ENCODE measurements around the gene LMNA. TPM values are rescaled to one million over a fixed set of nuclear protein-coding genes. Genes with fewer than 3 reads are reported as not detected.

Gene LMNA
- total and polyA plus RNA-seq, 10 of the 15 experiments (the other 5 are each of a cell fraction or from before 2014, with no cell fraction given), result 0.42 to 334 (median 81.1) TPM

- DNase-seq (ENCODE audit: low read depth, low spot score), result no peak
- BruUV-seq (replicated peaks), result no TSS peak
- no peak overlapping the region for H3K4me3 ChIP-seq
- ChIA-PET RAD21 (ENCODE audit: unreplicated experiment) (interaction anchor here (0.8 to 22.4 kb wide), 6 partner anchors 23 to 126 kb away, joined by 3 to 695 read pairs (median 4); partner anchors contain the start of gene LMNA), SMC1A (ENCODE audit: uncharacterized antibody, unreplicated experiment) (interaction anchor here (1.4 to 23.8 kb wide), 3 partner anchors 26 to 60 kb away, joined by 4 to 874 read pairs (median 6); partner anchors contain the start of gene LMNA), CTCF (interaction anchor here (1.2 to 21.5 kb wide), 4 partner anchors 9 to 221 kb away, joined by 3 to 1294 read pairs (median 13); partner anchors contain the start of gene LMNA), POLR2A (interaction anchor here (0.9 to 6.8 kb wide), 6 partner anchors 8 to 126 kb away, joined by 3 to 89 read pairs (median 6); partner anchors contain the start of genes LMNA and PMF1)
- H3K9ac ChIP-seq (ENCODE audit: control insufficient read depth, insufficient read depth, low read length), result no peak overlapping the region
- peaks cover 2% of the 10 kb centered on the region; the same call in 1 of the 2 replicates for H3K79me2 ChIP-seq (ENCODE audit: control insufficient read depth, insufficient read depth, low read length)
- H3K27ac ChIP-seq (ENCODE audit: control insufficient read depth, insufficient read depth), result peak overlapping the region; percentile 51
- 77% methylated on average over 2 of the region's 2 CpGs for WGBS (ENCODE audit: insufficient coverage, insufficient replicate concordance, low lambda C conversion rate, missing lambda C conversion rate)
- H2AFZ ChIP-seq (ENCODE audit: control insufficient read depth, low read depth, low read length), result no peak overlapping the region
- H3K36me3 ChIP-seq (ENCODE audit: control insufficient read depth in 2 of 2, insufficient read depth in 2 of 2, low read length in 1 of 2), result no peaks in the 10 kb centered on the region
- H3K27me3 ChIP-seq (replicated peaks in 1 of 2; ENCODE audit: control insufficient read depth in 2 of 2, insufficient read depth in 2 of 2, low read length in 1 of 2), result no peaks in the 10 kb centered on the region
- peaks cover 44% of the 10 kb centered on the region for H3K4me1 ChIP-seq (ENCODE audit: control insufficient read depth, insufficient read depth, low read length)
- H4K20me1 ChIP-seq (ENCODE audit: control insufficient read depth, insufficient read depth), result no peaks in the 10 kb centered on the region
- TF ChIP-seq CEBPB (IDR thresholded peaks at IDR 0.05; ENCODE audit: borderline replicate concordance in 1 of 2, low read depth in 2 of 2, low read length in 2 of 2), result no peak
- TF ChIP-seq MTA2 (IDR thresholded peaks at IDR 0.05; ENCODE audit: low read depth), result 0 out of 2 replicates have a peak, but pooled peaks have one; percentile 29
- ATAC-seq, result no peak
- FAIRE-seq, result no peak
- H3K4me2 ChIP-seq (ENCODE audit: control insufficient read depth, insufficient read depth), result no peak overlapping the region
- intact Hi-C loops (cut with micrococcal nuclease; ENCODE audit: unreplicated experiment), result loop anchor here (5.0 to 10.0 kb wide), 2 partner anchors 186 to 219 kb away; partner anchors contain the start of genes SMG5 and TMEM79
- no peaks in the 10 kb centered on the region for H3K9me3 ChIP-seq (replicated peaks; ENCODE audit: control insufficient read depth, insufficient read depth, low read length)
- in situ Hi-C loops (cut with MboI), result no loop called here
Measured at GRCh38 chr1:156098784-156099183, 15.7 kb upstream of the LMNA start.

GRCh38 chr1:156099282-156099681, 15.2 kb upstream of the LMNA start:
- no peak for DNase-seq (ENCODE audit: low read depth, low spot score)
- H4K20me1 ChIP-seq (ENCODE audit: control insufficient read depth, insufficient read depth), result no peaks in the 10 kb centered on the region
- 51% methylated on average over 3 of the region's 3 CpGs for WGBS (ENCODE audit: insufficient coverage, insufficient replicate concordance, low lambda C conversion rate, missing lambda C conversion rate)
- intact Hi-C loops (cut with micrococcal nuclease; ENCODE audit: unreplicated experiment), result loop anchor here (5.0 to 10.0 kb wide), 2 partner anchors 186 to 218 kb away; partner anchors contain the start of genes SMG5 and TMEM79
- no peaks in the 10 kb centered on the region for H3K9me3 ChIP-seq (replicated peaks; ENCODE audit: control insufficient read depth, insufficient read depth, low read length)
- CTCF ChIA-PET, result interaction anchor here (0.6 to 21.5 kb wide), 6 partner anchors 9 to 282 kb away, joined by 3 to 1294 read pairs (median 5); partner anchors contain the start of gene LMNA
- TF ChIP-seq IKZF2 (IDR thresholded peaks at IDR 0.05), result no peak
- TF ChIP-seq MYB (IDR thresholded peaks at IDR 0.05; ENCODE audit: borderline replicate concordance, low read depth, low read length), result no peak
- no peak for TF ChIP-seq HDGF (IDR thresholded peaks at IDR 0.05)
- TF ChIP-seq CHD1 (IDR thresholded peaks at IDR 0.05; ENCODE audit: low read depth, low read length), result no peak
- TF ChIP-seq ZNF274 (IDR thresholded peaks at IDR 0.05; ENCODE audit: insufficient read depth, insufficient read length), result no peak
- TF ChIP-seq CBX3 (IDR thresholded peaks at IDR 0.05; ENCODE audit: borderline replicate concordance, low read depth), result no peak
- TF ChIP-seq PAX8 (IDR thresholded peaks at IDR 0.05), result no peak
- no peak for TF ChIP-seq PAX5 (IDR thresholded peaks at IDR 0.05; ENCODE audit: borderline replicate concordance, low read depth, low read length)
- H3K4me3 ChIP-seq, result no peak overlapping the region
- no peak for ATAC-seq
- no peak overlapping the region for H3K4me2 ChIP-seq (ENCODE audit: control insufficient read depth, insufficient read depth)
- H3K27me3 ChIP-seq (replicated peaks in 1 of 2; ENCODE audit: control insufficient read depth in 2 of 2, insufficient read depth in 2 of 2, low read length in 1 of 2), result no peaks in the 10 kb centered on the region
- in situ Hi-C loops (cut with MboI), result no loop called here
- peaks cover 49% of the 10 kb centered on the region for H3K4me1 ChIP-seq (ENCODE audit: control insufficient read depth, insufficient read depth, low read length)
- H3K79me2 ChIP-seq (ENCODE audit: control insufficient read depth, insufficient read depth, low read length), result peaks cover 2% of the 10 kb centered on the region; the same call in 1 of the 2 replicates
- no peak for FAIRE-seq
- H3K27ac ChIP-seq (ENCODE audit: control insufficient read depth, insufficient read depth), result peak overlapping the region; percentile 51; the same call in 1 of the 2 replicates
- no peak overlapping the region for H2AFZ ChIP-seq (ENCODE audit: control insufficient read depth, low read depth, low read length)
- H3K9ac ChIP-seq (ENCODE audit: control insufficient read depth, insufficient read depth, low read length), result no peak overlapping the region
- SMC1A ChIA-PET (ENCODE audit: uncharacterized antibody, unreplicated experiment), result interaction anchor here (1.1 to 23.8 kb wide), 4 partner anchors 25 to 60 kb away, joined by 3 to 874 read pairs (median 5); partner anchors contain the start of gene LMNA
- POLR2A ChIA-PET, result interaction anchor here (0.6 to 6.8 kb wide), 9 partner anchors 10 to 214 kb away, joined by 3 to 89 read pairs (median 4); partner anchors contain the start of genes LMNA and PMF1
- no TSS peak for BruUV-seq (replicated peaks)
- no peaks in the 10 kb centered on the region for H3K36me3 ChIP-seq (ENCODE audit: control insufficient read depth in 2 of 2, insufficient read depth in 2 of 2, low read length in 1 of 2)
- RAD21 ChIA-PET (ENCODE audit: unreplicated experiment), result interaction anchor here (0.6 to 22.4 kb wide), 7 partner anchors 10 to 136 kb away, joined by 3 to 695 read pairs (median 4); partner anchors contain the start of gene LMNA

Data from GM12878 (cell line).